Measurements from ENCODE around the gene GALNT10.
"Not testable (repeated sequence)": the region's sequence is repeated elsewhere in the genome, so short reads cannot be mapped to it uniquely, and the experiment has no call there.

DNA sequence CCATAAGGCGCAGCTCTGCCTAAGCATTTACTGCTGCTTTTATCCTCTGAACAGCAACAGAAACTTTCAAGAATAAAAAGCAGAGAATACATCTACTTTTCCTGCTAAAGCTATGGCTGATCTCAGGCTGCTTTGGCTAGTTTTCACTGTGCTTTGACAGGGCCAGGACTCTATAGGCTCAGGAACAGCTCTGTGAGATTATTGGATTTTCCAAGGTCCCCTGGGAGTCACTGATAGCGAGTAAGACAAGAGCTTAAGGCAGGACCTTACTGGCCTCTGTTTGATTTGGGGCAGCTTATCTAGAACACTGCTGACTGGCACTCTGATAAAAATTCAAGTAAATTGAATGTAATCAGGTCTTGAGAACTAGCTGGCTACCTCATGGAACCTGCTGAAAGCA lies 40.1 kb upstream of the GALNT10 start:
- TF ChIP-seq, protein P1, sequence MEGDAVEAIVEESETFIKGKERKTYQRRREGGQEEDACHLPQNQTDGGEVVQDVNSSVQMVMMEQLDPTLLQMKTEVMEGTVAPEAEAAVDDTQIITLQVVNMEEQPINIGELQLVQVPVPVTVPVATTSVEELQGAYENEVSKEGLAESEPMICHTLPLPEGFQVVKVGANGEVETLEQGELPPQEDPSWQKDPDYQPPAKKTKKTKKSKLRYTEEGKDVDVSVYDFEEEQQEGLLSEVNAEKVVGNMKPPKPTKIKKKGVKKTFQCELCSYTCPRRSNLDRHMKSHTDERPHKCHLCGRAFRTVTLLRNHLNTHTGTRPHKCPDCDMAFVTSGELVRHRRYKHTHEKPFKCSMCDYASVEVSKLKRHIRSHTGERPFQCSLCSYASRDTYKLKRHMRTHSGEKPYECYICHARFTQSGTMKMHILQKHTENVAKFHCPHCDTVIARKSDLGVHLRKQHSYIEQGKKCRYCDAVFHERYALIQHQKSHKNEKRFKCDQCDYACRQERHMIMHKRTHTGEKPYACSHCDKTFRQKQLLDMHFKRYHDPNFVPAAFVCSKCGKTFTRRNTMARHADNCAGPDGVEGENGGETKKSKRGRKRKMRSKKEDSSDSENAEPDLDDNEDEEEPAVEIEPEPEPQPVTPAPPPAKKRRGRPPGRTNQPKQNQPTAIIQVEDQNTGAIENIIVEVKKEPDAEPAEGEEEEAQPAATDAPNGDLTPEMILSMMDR (IDR thresholded peaks at IDR 0.05; ENCODE audit: insufficient read depth, low read depth, low read length), result not testable (repeated sequence)
- TF ChIP-seq EZH2 (IDR thresholded peaks at IDR 0.05; ENCODE audit: insufficient read depth, low read length), result not testable (repeated sequence)
